WTC11 (cell line): ENCODE measurements around the gene RPS8. TPM values are rescaled to one million over a fixed set of nuclear protein-coding genes. Genes with fewer than 3 reads are reported as not detected.

Source experiments
- ATAC-seq: fragments of 200-7000 bp; cut with Tn5 transposase; 2 replicates; pipeline ENCODE4 v1.10.0; 2021; ENCODE audit warnings: mild to moderate bottlenecking, moderate library complexity
- CTCF ChIA-PET: fragments of 300-600 bp; sonication (Branson Sonifier 250); formaldehyde crosslinking; loops from one replicate; lab custom pipeline; 2021; ENCODE audit warnings: antibody characterized with exemption; lab: Charles Lee
- POLR2A ChIA-PET: fragments of 350-600 bp; sonication (Branson Sonifier 250); formaldehyde crosslinking; loops from one replicate; lab custom pipeline; 2021; ENCODE audit warnings: antibody characterized with exemption; lab: Charles Lee
- DNase-seq: peaks from one replicate; pipeline ENCODE4 v3.0.0; 2021; ENCODE audit warnings: low spot score
- H3K27ac Mint-ChIP-seq: 2 replicates; pipeline ENCODE4 v1.8.0; 2021; ENCODE audit warnings: mixed read lengths
- H3K27me3 Mint-ChIP-seq: 2 replicates; pipeline ENCODE4 v1.8.0; 2021; ENCODE audit warnings: low read depth, mild to moderate bottlenecking, moderate library complexity, mixed read lengths
- H3K36me3 Mint-ChIP-seq: 2 replicates; pipeline ENCODE4 v1.8.0; 2021; ENCODE audit warnings: mixed read lengths
- H3K4me1 Mint-ChIP-seq: 2 replicates; pipeline ENCODE4 v1.8.0; 2022; ENCODE audit warnings: mixed read lengths
- H3K4me3 Mint-ChIP-seq: 2 replicates; pipeline ENCODE4 v1.8.0; 2021; ENCODE audit warnings: mild to moderate bottlenecking, moderate library complexity, mixed read lengths
- H3K9me3 Mint-ChIP-seq: 2 replicates; pipeline ENCODE4 v1.8.0; 2021; ENCODE audit warnings: mixed read lengths
- AFF4 ChIP-seq: sonication (generic); formaldehyde crosslinking; IDR thresholded peaks from 2 replicates; pipeline ENCODE4 v1.8.1; 2023; ENCODE audit warnings: mild to moderate bottlenecking, missing genetic modification reagents, borderline replicate concordance
- AR ChIP-seq: fragments of 250-450 bp; sonication (Bioruptor Pico); IDR thresholded peaks from 2 replicates; pipeline ENCODE4 v1.9.0; 2021; ENCODE audit warnings: mild to moderate bottlenecking
- E2F5 ChIP-seq: sonication (generic); formaldehyde crosslinking; IDR thresholded peaks from 2 replicates; pipeline ENCODE4 v1.8.1; 2022; ENCODE audit warnings: mild to moderate bottlenecking, moderate library complexity, missing genetic modification reagents
- EMX1 ChIP-seq: fragments of 250-450 bp; sonication (Bioruptor Pico); IDR thresholded peaks from 2 replicates; pipeline ENCODE4 v1.8.0; 2021; ENCODE audit warnings: mild to moderate bottlenecking
- ESRRA ChIP-seq: sonication (generic); formaldehyde crosslinking; IDR thresholded peaks from 2 replicates; pipeline ENCODE4 v1.8.1; 2022; ENCODE audit warnings: mild to moderate bottlenecking, missing genetic modification reagents, borderline replicate concordance
- ETV6 ChIP-seq: sonication (generic); formaldehyde crosslinking; IDR thresholded peaks from 2 replicates; pipeline ENCODE4 v1.8.1; 2022; ENCODE audit warnings: mild to moderate bottlenecking, missing genetic modification reagents
- FOXP1 ChIP-seq: sonication (generic); formaldehyde crosslinking; IDR thresholded peaks from 2 replicates; pipeline ENCODE4 v1.8.0; 2022; ENCODE audit warnings: missing genetic modification reagents, mild to moderate bottlenecking, moderate library complexity, borderline replicate concordance
- NFYB ChIP-seq: sonication (generic); formaldehyde crosslinking; conservative IDR thresholded peaks from 2 replicates; pipeline ENCODE4 v1.8.0; 2022; ENCODE audit warnings: low read depth, missing genetic modification reagents
- SMAD3 ChIP-seq: sonication (generic); formaldehyde crosslinking; IDR thresholded peaks from 2 replicates; pipeline ENCODE4 v1.8.0; 2022; ENCODE audit warnings: missing genetic modification reagents, mild to moderate bottlenecking, borderline replicate concordance
- ZNF138 ChIP-seq: sonication (generic); formaldehyde crosslinking; conservative IDR thresholded peaks from 2 replicates; pipeline ENCODE4 v1.8.1; 2022; ENCODE audit warnings: mild to moderate bottlenecking, moderate library complexity, missing genetic modification reagents
- ZNF219 ChIP-seq: sonication (generic); formaldehyde crosslinking; IDR thresholded peaks from 2 replicates; pipeline ENCODE4 v1.8.0; 2023; ENCODE audit warnings: missing genetic modification reagents, mild to moderate bottlenecking, borderline replicate concordance
- ZNF423 ChIP-seq: fragments of 250-450 bp; sonication (Bioruptor Pico); IDR thresholded peaks from 2 replicates; pipeline ENCODE4 v2.1.2; 2022; ENCODE audit warnings: mild to moderate bottlenecking, moderate library complexity
- total RNA-seq: library from RNA; stranded (reverse); gene quantifications from 3 replicates; pipeline ENCODE4 v1.2.3, GENCODE V29; 2021
- TF ChIP-seq, protein P1 (sequence below): sonication (generic); formaldehyde crosslinking; IDR thresholded peaks from 2 replicates; pipeline ENCODE4 v1.8.1; 2022; ENCODE audit warnings: mild to moderate bottlenecking, missing genetic modification reagents, moderate library complexity, borderline replicate concordance
- TF ChIP-seq, protein P2 (sequence below): sonication (generic); formaldehyde crosslinking; IDR thresholded peaks from 2 replicates; pipeline ENCODE4 v1.8.1; 2023; ENCODE audit warnings: mild to moderate bottlenecking, missing genetic modification reagents, moderate library complexity
- TF ChIP-seq, protein P3 (sequence below): fragments of 250-450 bp; sonication (Bioruptor Pico); IDR thresholded peaks from 2 replicates; pipeline ENCODE4 v1.9.0; 2021; ENCODE audit warnings: moderate library complexity, mild to moderate bottlenecking, inconsistent platforms, borderline replicate concordance
- TF ChIP-seq, protein P4 (sequence below): sonication (generic); formaldehyde crosslinking; conservative IDR thresholded peaks from 2 replicates; pipeline ENCODE4 v1.8.1; 2023; ENCODE audit warnings: mild to moderate bottlenecking, low read depth, missing genetic modification reagents, moderate library complexity

Gene RPS8
- total RNA-seq, 1 experiment from 2014 or later: 2,343 TPM

DNA sequence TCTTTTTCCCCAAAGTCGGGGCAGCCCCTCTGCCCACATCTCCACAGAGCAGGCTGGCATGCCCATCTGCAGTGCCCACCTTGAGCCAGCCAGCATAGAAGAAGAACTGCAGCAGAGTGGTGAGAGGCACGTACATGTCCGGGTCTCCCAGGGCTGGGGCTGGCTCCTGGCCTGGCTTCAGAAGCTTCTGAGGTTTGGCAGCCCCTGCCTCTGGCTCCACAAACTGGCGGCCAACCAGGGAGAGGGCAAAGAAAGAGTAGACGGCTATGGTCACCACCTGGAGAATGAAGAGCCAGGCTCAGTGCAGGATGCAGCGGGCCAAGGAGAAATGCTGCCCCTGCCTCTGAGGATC lies 9.7 kb downstream of the RPS8 start (continued):
- TF ChIP-seq AR (CRISPR knock-in tag) (no peak), ZNF423 (CRISPR knock-in tag) (no peak), ZNF138 (CRISPR knock-in tag) (no peak)
- TF ChIP-seq, all 79 proteins: peak for 0

- ChIA-PET POLR2A (interaction anchor here (0.8 to 2.7 kb wide), 5 partner anchors 10 to 64 kb away, joined by 3 to 19 read pairs (median 8); partner anchors contain the start of genes PLK3 and RPS8), CTCF (interaction anchor here (0.6 to 3.7 kb wide), 13 partner anchors 8 to 518 kb away, joined by 3 to 21 read pairs (median 4); partner anchors contain the start of genes BTBD19, DYNLT4, HECTD3 and PLK3)
- Mint-ChIP-seq H3K4me3 (peak overlapping the region; percentile 70), H3K36me3 (no peaks in the 10 kb centered on the region; the same call in 1 of the 2 replicates), H3K9me3 (no peaks in the 10 kb centered on the region), H3K4me1 (peaks cover 32% of the 10 kb centered on the region), H3K27me3 (peaks cover 12% of the 10 kb centered on the region), H3K27ac (no peak overlapping the region)
- ATAC-seq (no peak), DNase-seq (no peak)
- TF ChIP-seq ETV6 (CRISPR knock-in tag): no peak
- TF ChIP-seq, protein P1, sequence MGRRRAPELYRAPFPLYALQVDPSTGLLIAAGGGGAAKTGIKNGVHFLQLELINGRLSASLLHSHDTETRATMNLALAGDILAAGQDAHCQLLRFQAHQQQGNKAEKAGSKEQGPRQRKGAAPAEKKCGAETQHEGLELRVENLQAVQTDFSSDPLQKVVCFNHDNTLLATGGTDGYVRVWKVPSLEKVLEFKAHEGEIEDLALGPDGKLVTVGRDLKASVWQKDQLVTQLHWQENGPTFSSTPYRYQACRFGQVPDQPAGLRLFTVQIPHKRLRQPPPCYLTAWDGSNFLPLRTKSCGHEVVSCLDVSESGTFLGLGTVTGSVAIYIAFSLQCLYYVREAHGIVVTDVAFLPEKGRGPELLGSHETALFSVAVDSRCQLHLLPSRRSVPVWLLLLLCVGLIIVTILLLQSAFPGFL (CRISPR knock-in tag): no peak
- TF ChIP-seq ZNF219 (CRISPR knock-in tag): no peak
- TF ChIP-seq NFYB (CRISPR knock-in tag): no peak
- TF ChIP-seq, protein P2, sequence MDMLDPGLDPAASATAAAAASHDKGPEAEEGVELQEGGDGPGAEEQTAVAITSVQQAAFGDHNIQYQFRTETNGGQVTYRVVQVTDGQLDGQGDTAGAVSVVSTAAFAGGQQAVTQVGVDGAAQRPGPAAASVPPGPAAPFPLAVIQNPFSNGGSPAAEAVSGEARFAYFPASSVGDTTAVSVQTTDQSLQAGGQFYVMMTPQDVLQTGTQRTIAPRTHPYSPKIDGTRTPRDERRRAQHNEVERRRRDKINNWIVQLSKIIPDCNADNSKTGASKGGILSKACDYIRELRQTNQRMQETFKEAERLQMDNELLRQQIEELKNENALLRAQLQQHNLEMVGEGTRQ (CRISPR knock-in tag): no peak
- no peak for TF ChIP-seq AFF4 (CRISPR knock-in tag)
- TF ChIP-seq EMX1: no peak
- TF ChIP-seq, protein P3, sequence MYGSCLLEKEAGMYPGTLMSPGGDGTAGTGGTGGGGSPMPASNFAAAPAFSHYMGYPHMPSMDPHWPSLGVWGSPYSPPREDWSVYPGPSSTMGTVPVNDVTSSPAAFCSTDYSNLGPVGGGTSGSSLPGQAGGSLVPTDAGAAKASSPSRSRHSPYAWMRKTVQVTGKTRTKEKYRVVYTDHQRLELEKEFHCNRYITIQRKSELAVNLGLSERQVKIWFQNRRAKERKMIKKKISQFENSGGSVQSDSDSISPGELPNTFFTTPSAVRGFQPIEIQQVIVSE (CRISPR knock-in tag): no peak
- no peak for TF ChIP-seq SMAD3
- TF ChIP-seq, protein P4, sequence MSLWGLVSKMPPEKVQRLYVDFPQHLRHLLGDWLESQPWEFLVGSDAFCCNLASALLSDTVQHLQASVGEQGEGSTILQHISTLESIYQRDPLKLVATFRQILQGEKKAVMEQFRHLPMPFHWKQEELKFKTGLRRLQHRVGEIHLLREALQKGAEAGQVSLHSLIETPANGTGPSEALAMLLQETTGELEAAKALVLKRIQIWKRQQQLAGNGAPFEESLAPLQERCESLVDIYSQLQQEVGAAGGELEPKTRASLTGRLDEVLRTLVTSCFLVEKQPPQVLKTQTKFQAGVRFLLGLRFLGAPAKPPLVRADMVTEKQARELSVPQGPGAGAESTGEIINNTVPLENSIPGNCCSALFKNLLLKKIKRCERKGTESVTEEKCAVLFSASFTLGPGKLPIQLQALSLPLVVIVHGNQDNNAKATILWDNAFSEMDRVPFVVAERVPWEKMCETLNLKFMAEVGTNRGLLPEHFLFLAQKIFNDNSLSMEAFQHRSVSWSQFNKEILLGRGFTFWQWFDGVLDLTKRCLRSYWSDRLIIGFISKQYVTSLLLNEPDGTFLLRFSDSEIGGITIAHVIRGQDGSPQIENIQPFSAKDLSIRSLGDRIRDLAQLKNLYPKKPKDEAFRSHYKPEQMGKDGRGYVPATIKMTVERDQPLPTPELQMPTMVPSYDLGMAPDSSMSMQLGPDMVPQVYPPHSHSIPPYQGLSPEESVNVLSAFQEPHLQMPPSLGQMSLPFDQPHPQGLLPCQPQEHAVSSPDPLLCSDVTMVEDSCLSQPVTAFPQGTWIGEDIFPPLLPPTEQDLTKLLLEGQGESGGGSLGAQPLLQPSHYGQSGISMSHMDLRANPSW: no peak
- TF ChIP-seq FOXP1: no peak
- no peak for TF ChIP-seq ESRRA (CRISPR knock-in tag)
- TF ChIP-seq E2F5 (CRISPR knock-in tag): no peak
Observed at GRCh38 chr1:44785501-44786137, 10.3 kb downstream of the RPS8 start.
